GM19023 (cell line): Measurements from ENCODE around the gene ADD3.
"Not testable (repeated sequence)": the region's sequence is repeated elsewhere in the genome, so short reads cannot be mapped to it uniquely, and the experiment has no call there.

Source experiments
- ATAC-seq: cut with Tn5 transposase; IDR thresholded peaks from one replicate; pipeline ENCODE4 v1.9.1; 2021; ENCODE audit warnings: mild to moderate bottlenecking, moderate library complexity; ENCODE audit not compliant: unreplicated experiment

Gene ADD3

DNA sequence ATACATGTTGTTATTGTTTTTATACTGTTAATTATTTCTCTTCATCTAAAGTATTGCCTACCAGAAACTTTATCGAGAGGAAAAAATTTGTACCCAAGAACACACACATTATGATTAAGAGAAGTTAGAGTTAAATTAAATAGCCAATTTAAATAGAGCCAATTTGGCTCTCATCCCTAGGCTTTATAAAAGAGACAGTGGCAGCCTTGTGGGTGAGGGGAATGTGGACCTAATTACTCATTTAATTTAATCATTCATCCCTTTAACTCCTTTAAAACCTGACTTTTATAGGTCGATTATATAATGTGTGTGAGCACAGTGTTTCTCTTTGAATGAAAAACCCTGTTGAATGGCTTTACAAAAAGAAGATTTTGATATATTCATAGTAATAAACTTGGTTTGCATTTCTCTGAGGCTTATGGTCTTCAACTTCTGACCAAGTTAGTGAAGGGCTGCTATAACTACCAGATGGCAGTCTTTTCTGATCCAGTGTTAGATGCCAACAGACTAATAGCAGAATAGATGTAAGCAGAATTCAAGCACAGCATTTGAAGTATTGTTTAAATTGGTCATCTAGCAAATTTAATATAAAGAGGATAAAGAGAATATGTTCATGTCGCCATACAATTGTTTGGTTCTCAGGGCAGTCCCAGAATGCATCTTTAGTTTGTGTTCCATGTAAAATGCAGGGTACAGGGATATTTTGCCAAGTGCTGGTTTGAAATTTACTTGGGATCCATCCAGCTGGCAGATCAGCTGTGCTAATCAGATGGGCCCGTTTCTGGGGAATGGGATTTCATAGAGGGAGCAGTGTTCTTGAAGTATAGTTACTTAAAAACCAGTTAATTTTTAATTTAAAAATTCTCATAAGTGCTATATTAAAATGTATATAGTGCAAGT, 25.3 kb downstream of the ADD3 start:
- ATAC-seq: no peak

DNA sequence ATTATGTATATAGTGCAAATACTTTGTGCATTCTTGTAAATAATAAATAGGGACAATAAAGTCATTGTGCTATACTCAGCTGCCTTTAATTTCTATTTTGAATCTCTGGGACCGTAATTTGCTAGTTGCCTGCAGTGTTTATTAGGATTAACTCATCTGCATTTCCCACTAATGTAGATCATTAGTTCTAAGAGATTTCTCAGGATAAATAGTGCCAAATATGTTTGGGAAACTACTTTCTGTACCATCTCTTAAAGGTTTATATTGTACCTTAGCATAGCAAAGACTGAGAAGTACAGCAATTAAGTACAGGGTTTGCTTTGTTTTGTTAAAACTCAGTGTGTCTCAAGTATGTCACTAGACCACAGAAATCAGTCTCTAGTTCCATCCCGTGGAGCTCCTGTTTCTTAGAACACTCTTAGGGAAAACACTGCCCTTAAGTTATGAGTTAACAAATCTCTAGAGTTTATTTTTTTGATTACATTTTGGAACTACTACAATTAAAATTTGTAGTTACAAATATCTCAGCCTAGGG, 26.0 kb downstream of the ADD3 start:
- no peak for ATAC-seq

DNA sequence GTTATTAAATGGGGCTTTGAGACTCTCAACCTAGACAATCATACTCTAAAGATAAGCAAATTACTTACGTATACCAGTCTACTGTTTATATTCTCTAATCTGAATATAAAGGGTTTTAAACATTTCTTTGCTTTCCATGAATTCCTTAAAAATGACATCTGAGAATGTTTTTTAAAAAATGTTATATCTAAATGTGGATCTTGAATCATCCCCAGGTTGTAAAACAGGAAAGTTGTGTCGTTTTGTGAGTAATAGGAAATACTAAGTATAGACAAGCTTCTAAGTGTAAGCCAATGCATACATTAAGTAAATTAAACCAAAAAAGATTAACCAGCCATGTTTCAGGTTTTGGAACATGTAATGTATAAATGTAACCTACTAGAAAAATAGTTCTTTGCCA, 26.8 kb downstream of the ADD3 start:
- no peak for ATAC-seq

DNA sequence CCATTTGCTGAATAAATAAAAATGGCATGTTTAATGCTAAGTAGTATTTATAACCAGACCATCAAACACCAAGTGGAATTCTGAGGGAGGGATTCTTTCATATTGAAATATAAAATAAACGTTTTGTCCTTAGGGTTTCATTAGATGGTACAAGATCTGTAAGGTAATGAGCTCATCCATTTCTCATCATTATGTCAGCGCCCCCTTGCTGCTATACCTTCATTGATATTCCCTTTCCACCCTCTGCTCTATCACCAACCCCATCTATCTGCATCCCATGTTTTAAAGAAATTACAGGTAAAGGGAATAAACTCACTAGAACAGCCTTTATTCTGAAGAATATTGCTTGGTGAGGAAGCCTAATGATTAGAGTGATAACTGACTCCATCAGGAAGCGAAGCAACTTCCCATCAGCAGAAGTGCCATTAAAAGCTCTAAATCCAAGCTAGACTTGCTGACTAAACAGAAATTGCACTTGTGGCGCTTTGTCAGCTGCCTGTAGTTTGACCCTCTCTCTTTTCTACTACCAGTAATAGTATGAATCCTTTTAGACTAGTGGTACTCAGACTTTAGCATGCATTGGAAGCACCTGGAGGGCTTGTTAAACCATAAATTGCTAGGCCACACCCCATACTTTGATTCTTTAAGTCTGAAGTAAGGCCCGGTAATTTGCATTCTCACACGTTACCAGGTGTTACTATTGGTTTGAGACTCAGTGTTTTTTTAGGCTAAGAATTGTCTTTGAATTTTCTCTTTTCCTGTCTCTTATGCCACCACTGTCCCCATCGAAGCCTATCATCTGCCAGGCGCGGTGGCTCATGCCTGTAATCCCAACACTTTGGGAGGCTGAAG, 27.5 kb downstream of the ADD3 start:
- ATAC-seq: no peak

DNA sequence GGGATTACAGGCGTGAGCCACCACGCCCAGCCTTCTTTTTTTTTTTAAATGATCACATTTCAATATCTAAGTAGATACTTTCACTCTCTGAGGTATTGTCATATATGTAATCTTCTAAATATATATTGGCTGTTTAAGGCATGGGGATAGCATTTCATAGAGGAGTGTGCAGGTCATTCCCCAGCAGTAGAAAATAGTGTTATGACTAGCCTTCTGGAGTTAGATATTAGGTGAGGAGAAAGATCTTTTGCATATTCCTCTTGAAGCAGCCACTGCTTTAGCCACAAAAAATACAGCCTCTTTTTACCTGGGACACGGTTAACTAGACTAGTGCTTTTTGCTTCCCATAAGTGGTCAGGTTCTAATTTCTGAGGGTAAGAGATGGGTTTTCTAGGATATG, 28.9 kb downstream of the ADD3 start:
- ATAC-seq: peak; percentile 75

DNA sequence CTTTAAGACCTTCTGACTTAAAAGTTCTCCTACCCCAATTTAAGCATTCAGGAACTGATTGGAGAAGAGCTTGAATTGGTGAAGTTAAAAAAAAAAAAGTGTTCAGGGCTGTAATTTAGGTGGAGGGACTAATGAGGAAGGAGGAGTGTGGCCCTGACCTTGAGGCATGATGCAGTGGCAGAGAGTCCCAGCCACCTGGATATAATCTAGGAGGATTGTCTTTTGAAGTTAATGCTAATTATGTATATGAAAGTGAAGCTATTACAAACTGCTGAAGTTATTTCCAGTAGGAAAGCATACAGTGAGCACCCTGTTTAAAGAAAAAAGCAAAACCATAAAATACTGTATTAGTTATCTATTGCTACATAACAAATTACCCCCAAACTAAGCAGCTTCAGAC, 31.5 kb downstream of the ADD3 start:
- no peak for ATAC-seq

DNA sequence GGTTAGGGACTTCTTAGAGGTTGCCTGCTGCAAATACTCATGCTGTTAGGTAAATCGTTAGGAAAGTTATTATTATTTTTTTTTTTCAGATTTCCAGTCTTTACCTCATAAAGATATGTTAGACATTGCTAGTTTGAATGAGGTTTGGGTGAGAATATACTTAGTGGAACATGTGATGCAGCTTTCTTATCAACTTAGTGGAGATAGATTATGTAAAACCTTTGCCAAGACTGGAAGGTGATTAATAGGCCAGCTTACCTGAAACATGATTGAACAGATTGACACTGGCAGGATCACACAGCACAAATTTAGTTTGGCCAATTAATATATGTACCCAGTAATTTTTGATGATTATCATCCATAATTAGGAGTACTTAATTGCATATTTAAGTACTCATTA, 32.3 kb downstream of the ADD3 start:
- ATAC-seq: no peak

DNA sequence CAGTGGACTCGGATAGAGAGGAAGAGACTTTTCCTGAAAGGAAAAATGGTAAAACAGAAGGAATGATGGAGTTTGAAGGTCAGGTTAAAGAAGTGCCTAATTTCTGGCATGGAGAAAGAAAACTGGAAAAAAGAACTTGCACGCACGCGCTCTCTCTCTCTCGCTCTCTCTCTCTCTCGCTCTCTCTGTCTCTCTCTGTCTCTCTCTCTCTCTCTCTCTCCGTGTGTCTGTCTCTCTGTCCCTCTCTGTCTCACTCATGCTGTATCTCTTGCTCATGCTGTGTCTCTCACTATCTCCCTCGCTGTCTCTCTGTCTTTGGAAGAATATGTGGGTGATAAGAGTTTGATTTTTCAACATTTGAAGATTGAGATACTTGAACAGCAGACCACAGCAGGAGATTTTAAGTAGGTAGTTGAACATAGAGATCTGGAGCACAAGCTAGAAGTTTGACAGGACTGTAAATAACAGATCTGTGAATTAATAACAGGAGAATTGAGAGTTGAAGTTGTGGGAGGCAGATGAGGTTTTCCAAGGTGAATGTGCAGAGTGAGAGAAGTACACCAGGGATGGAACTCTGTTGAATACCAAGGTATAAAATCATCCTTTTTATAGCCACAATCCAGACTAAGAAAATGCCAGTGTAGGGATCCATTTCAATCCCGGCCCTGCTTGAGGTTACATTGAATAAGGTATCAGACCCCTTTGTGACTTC, 33.1 kb downstream of the ADD3 start:
- no peak for ATAC-seq

DNA sequence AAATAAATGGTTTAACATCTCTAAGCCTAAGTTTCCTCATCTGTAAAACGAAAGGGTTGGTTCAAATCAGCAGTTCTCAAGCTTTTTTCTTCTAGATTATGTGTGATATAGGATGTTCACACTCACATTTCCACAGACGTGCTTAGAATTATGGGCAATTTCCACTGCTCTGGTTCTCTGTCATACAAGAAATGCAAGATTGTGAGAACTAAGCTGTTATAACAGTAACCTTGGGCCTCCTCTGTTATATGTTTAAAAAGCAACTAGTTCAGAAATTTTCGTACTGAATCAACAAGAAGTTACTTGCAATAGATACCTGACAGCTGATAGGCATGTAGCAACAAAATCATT, 33.7 kb downstream of the ADD3 start:
- ATAC-seq: no peak

DNA sequence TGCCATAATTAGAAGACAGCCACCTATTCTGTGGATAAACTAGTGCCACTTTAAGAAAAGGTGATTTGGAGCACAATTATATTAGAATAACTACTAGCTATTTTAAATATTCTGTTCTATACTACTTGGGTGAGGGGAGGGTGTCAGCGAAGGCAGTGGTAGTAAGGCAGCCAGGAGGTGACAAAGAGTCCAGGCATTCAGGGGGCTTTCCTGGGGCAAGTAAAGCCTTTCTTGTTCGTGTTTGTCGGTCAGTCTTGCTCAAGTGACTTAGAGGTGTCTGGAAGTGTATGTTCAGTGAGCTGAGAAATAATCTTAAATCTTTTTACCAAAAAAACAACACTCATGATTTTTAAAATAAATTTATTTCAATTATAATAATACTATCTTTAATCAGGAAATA, 34.4 kb downstream of the ADD3 start:
- no peak for ATAC-seq

DNA sequence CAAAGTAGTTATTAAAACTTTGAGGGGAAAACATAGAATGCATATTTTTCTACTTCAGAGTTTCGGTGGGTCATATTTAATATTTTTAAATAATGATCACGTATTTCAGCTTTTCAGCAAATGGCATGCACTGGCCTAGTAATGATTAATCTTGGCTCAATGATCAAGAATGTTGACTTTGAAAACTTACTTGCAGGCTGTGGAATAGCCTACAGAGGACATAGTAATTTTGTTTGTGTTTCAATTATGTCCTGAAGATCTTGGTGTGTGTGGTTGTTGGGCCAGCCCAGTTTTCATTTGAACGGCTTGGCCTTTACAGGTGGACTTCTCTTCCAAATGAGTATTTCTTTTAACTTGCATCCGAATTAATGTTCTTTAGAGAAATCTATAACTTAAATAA, 35.1 kb downstream of the ADD3 start:
- no peak for ATAC-seq

DNA sequence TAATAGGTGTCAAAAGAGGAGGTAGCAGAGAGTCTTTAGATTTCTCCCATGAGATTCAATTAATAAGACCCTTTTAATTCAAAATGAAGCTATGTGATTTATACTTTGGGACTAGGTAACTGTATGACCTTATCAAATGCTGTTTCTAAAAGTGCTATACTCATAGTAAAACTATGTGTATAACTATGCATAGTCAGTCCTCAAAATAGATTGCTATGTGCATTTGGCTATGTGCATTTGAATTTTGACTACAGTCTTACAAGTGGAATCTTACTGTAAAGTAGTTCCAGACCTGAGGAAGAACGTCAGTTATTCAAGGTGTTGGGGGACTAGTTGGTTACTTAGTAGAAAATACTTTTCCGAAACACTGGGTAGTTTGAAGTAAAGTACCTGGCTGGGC, 36.9 kb downstream of the ADD3 start:
- ATAC-seq: no peak

DNA sequence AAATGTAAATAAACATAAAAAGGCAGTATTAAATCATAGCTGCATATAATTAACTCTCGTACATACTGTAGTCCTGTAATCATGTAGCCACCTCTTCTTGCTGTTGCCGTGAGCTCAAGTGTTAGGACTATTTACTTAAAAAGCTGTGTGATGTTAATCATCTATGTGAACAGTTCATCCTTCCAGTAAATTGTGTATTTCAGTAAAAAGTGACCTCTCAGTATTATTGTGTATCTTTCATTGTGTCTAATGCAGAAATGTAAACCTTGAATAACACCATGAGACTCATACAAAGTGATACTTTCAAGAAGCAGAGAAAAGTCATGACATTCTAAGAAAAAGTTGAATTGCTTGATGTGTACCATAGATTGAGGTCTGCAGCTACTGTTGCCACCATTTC, 38.0 kb downstream of the ADD3 start:
- ATAC-seq: no peak

DNA sequence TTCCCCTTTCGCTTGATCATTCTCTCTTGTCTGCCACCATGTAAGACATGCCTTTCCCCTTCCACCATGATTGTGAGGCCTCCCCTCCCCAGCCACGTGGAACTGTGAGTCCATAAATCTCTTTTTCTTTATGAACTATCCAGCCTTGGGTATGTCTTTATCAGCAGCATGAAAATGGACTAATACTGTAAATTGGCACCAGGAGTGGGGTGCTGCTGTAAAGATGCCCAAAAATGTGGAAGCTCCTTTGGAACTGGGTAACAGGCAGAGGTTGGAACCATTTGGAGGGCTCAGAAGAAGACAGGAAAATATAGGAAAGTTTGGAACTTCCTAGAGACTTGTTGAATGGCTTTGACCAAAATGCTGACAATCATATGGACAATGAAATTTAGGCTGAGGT, 40.4 kb downstream of the ADD3 start:
- not testable (repeated sequence) for ATAC-seq

DNA sequence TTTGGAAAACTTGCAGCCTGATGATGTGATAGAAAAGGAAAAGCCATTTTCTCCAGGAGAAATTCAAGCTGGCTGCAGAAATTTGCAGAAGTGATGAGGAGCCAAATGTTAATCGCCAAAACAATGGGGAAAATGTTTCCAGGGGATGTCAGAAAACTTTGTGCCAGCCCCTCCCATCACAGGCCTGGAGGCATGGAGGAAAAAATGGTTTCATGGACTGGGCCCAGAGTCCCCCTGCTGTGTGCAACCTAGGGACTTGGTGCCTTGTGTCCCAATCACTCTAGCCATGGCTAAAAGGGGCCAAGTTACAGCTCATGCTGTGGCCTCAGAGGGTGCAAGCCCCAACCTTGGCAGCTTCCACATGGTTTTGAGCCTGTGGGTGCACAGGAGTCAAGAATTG, 41.0 kb downstream of the ADD3 start:
- no peak for ATAC-seq

DNA sequence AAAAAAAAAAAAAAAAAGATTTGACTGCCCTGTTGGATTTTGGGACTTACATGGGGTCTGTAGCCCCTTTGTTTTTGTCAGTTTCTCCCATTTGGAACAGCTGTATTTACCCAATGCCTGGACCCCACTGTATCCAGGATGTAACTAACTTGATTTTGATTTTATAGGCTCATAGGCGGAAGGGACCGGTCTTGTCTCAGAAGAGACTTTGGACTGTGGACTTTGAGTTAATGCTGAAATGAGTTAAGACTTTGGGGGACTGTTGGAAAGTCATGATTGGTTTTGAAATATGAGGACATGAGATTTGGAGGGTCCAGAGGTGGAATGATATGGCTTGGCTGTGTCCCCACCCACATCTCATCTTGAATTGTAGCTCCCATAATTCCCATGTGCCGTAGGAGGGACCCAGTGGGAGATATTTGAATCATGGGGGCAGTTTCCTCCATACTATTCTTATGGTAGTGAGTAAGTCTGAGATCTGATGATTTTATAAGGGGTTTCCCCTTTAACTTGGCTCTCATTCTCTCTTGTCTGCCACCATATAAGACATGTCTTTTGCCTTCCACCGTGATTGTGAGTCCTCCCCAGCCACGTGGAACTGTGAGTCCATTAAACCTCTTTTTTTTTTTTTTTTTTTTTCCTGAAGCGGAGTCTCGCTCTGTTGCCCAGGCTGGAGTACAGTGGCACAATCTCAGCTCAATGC, 42.3 kb downstream of the ADD3 start:
- ATAC-seq: not testable (repeated sequence)

DNA sequence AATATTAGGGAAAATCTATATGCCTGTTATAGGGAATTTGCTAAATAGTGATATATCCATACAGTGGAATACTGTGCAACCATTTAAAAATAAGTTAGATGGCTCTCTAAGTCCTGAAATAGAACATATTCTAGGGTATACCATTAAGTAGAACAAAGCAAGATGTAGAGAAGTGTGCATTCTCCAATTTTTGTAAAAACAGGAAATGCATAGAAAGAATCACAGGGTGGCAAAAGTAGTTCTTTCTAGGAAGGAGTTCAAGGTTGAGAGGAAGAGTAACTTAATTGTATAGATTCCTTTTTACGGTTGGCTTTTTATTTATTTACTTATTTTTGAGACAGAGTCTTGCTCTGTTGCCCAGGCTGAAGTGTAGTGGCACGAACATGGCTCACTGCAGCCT, 43.7 kb downstream of the ADD3 start:
- ATAC-seq: no peak

DNA sequence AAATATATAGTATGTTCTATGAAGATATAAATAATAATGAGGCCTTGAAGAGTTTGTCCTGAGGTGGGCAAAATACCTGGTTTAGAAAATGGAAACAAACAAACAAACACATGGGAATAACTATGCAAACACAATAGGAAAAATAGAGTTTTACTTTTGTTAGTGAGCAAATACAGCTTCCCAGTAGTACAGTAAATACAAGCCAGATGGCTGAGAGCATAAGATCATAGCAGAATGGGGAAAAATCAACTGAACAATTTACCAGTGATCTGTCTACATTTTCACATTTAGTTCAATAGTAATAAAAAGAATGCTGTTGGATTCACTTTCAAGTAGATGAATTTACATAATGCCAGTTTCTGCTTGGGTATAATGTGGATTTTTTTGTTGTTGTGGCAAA, 45.1 kb downstream of the ADD3 start:
- no peak for ATAC-seq

DNA sequence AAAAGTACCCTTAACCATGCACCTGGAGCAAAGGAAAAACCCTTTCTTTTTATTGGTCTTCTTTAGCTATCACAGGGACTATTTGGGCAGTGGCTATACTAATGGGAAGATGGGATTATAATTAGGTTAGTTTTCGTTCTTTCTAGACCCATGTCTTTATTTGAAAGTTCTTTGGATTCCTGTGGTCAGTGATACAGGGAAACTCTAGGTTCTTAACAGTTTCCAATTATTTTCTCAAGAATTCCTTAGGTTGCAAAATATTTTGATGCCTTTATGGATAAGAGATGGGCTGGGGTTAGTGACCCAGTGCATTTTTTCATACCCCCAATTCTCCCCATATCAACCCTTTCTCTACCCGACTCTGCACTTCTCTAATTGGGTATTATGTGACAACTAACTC, 49.0 kb downstream of the ADD3 start:
- ATAC-seq: no peak

DNA sequence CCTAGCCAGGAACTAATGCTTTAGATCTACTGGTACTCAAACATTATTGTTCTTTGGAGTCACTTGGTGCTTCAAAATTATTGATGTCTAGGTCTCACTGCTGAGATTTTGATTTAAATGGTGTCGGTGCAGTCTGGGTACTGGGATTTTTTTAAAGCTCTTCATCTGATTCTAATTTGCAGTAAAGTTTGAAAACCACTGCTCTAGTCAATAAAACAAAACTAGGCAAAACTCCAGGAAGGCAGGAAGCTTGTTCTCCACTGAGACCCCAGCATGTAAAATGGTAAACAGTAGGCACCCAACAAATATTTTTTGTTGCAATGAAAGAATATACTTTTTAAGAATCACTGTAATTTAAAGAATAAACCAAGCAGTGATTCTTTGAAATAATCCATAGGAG, 49.7 kb downstream of the ADD3 start:
- no peak for ATAC-seq

DNA sequence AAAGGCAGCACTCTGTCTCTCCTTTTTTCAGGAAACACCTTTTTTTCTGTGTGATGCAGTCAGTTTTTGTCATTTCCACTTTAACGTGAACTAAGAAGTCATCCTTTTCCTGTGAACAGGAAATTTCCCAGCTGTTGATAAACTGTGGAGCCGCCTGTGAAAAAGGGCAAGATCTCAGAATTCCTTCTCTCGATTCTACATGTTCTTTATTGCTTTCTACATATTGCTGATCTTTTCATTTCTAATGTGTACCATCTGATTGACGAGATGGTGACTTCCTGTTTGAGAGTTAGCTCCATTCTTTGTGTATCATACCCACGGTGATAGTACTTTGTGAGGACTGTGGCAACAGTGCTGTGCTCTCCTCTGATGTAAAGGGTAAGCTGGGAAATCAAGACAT, 50.4 kb downstream of the ADD3 start:
- no peak for ATAC-seq
